ENCODE results near the gene KCNMA1. TPM values are rescaled to one million over a fixed set of nuclear protein-coding genes. Genes with fewer than 3 reads are reported as not detected.
A peak's percentile ranks its signal among the peaks of the same experiment; 100 is the strongest.

KCNMA1 gene
- total RNA-seq, 1 donor: 77.8 TPM

DNA sequence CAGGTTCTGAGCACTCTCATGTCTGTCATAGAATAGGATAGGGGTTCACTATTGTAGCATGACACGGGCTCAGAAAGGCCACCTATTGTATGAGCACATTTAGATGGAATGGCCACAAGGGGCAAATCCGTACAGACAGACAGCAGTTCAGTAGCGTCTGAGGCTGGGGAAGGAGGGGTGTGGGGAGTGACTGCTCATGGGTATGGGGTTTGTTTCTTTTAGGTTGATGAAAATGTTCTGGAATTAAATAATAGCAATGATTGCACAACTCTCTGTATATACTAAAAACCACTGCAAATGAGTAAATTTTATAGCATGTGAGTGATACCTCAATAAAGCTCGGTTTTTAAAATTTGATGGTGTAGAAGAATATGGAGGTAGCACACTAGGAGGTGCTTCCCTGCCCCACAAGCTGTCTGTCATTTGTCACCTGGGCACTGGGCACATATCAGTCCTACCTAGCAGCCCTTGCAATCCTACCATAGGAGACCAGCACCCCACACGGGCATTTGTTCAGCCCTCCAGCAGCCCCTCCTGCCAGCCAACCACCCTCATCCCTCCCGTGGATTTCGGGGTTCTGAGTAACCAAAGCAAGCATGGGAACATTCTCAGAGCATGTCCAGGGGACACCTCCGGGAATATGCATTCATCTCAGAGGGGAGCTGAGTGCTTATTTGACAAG, 35.2 kb downstream of the KCNMA1 start:
- TF ChIP-seq, protein P1, sequence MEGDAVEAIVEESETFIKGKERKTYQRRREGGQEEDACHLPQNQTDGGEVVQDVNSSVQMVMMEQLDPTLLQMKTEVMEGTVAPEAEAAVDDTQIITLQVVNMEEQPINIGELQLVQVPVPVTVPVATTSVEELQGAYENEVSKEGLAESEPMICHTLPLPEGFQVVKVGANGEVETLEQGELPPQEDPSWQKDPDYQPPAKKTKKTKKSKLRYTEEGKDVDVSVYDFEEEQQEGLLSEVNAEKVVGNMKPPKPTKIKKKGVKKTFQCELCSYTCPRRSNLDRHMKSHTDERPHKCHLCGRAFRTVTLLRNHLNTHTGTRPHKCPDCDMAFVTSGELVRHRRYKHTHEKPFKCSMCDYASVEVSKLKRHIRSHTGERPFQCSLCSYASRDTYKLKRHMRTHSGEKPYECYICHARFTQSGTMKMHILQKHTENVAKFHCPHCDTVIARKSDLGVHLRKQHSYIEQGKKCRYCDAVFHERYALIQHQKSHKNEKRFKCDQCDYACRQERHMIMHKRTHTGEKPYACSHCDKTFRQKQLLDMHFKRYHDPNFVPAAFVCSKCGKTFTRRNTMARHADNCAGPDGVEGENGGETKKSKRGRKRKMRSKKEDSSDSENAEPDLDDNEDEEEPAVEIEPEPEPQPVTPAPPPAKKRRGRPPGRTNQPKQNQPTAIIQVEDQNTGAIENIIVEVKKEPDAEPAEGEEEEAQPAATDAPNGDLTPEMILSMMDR (IDR thresholded peaks at IDR 0.05; ENCODE audit: extremely low read depth, low read depth, low read length): peak; percentile 44
- Histone ChIP-seq H3K9me3 (ENCODE audit: low read depth, low read length) (no peaks in the 10 kb centered on the region), H3K4me2 (ENCODE audit: insufficient read depth, low read length) (peak overlapping the region; percentile 61), H3K79me2 (ENCODE audit: insufficient read depth, low read length) (peaks cover 82% of the 10 kb centered on the region), H3K27ac (ENCODE audit: low read depth, low read length) (peak overlapping the region; percentile 48), H3K36me3 (ENCODE audit: insufficient read depth, low read length) (no peaks in the 10 kb centered on the region), H4K20me1 (ENCODE audit: insufficient read depth, low read length) (peaks cover 3% of the 10 kb centered on the region), H2AFZ (ENCODE audit: low read length) (peak overlapping the region; percentile 52), H3K27me3 (ENCODE audit: insufficient read depth, low read length) (no peaks in the 10 kb centered on the region), H3K4me3 (ENCODE audit: insufficient read depth, low read length) (peak overlapping the region; percentile 35), H3K4me1 (ENCODE audit: insufficient read depth, low read length) (peaks cover 24% of the 10 kb centered on the region)
- peak; percentile 73 for DNase-seq (ENCODE audit: insufficient read length, low spot score, missing footprints)

DNA sequence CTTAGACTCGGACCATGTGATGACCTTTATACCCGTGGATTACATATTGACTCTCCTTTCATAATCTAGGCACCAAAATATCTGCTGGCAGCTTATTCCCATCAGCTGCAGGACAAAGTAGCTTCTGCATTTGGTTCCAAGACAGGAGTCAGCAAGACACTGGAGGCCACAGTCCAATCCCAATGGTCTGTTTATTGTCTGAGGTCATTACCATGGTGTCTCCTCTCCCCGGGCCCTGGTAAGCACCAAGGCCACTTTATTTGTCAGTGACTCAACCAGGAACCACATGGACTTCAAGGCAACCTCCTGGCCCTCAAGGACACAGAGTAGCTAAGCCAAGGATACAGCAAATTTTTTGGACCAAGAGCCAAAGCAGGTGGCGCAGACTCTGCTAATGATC, 36.1 kb downstream of the KCNMA1 start:
- H3K4me2 ChIP-seq (ENCODE audit: insufficient read depth, low read length): no peak overlapping the region
- no peaks in the 10 kb centered on the region for H3K9me3 ChIP-seq (ENCODE audit: low read depth, low read length)
- no peak overlapping the region for H3K4me3 ChIP-seq (ENCODE audit: insufficient read depth, low read length)
- DNase-seq (ENCODE audit: insufficient read length, low spot score, missing footprints): peak; percentile 82
- no peaks in the 10 kb centered on the region for H3K36me3 ChIP-seq (ENCODE audit: insufficient read depth, low read length)
- H2AFZ ChIP-seq (ENCODE audit: low read length): no peak overlapping the region
- no peak overlapping the region for H3K27ac ChIP-seq (ENCODE audit: low read depth, low read length)
- H4K20me1 ChIP-seq (ENCODE audit: insufficient read depth, low read length): peaks cover 3% of the 10 kb centered on the region
- H3K79me2 ChIP-seq (ENCODE audit: insufficient read depth, low read length): peaks cover 79% of the 10 kb centered on the region
- no peaks in the 10 kb centered on the region for H3K27me3 ChIP-seq (ENCODE audit: insufficient read depth, low read length)
- TF ChIP-seq, protein P1 (IDR thresholded peaks at IDR 0.05; ENCODE audit: extremely low read depth, low read depth, low read length): no peak
- H3K4me1 ChIP-seq (ENCODE audit: insufficient read depth, low read length): peaks cover 24% of the 10 kb centered on the region

DNA sequence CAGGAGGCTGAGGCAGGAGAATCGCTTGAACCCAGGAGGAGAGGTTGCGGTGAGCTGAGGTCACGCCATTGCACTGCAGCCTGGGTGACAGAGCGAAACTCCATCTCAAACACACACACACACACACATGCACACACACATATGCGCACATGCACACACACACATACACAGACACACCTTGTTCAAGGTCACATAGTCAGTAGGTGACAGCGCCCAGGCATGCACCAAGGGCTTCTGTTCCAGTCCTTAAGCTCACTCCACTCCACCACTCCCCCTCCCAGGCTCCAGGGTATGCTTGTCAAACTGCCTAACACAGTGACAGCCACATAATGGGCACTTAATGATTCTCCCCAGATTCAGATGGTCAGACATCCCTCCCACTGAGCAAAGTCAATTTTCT, 37.0 kb downstream of the KCNMA1 start:
- no peak overlapping the region for H2AFZ ChIP-seq (ENCODE audit: low read length)
- DNase-seq (ENCODE audit: insufficient read length, low spot score, missing footprints): no peak
- H3K4me3 ChIP-seq (ENCODE audit: insufficient read depth, low read length): no peak overlapping the region
- no peak overlapping the region for H3K4me2 ChIP-seq (ENCODE audit: insufficient read depth, low read length)
- no peaks in the 10 kb centered on the region for H3K9me3 ChIP-seq (ENCODE audit: low read depth, low read length)
- H3K27me3 ChIP-seq (ENCODE audit: insufficient read depth, low read length): no peaks in the 10 kb centered on the region
- TF ChIP-seq, protein P1 (IDR thresholded peaks at IDR 0.05; ENCODE audit: extremely low read depth, low read depth, low read length): no peak
- no peak overlapping the region for H3K27ac ChIP-seq (ENCODE audit: low read depth, low read length)
- H3K79me2 ChIP-seq (ENCODE audit: insufficient read depth, low read length): peaks cover 79% of the 10 kb centered on the region
- peaks cover 24% of the 10 kb centered on the region for H3K4me1 ChIP-seq (ENCODE audit: insufficient read depth, low read length)
- peaks cover 3% of the 10 kb centered on the region for H4K20me1 ChIP-seq (ENCODE audit: insufficient read depth, low read length)
- H3K36me3 ChIP-seq (ENCODE audit: insufficient read depth, low read length): no peaks in the 10 kb centered on the region

DNA sequence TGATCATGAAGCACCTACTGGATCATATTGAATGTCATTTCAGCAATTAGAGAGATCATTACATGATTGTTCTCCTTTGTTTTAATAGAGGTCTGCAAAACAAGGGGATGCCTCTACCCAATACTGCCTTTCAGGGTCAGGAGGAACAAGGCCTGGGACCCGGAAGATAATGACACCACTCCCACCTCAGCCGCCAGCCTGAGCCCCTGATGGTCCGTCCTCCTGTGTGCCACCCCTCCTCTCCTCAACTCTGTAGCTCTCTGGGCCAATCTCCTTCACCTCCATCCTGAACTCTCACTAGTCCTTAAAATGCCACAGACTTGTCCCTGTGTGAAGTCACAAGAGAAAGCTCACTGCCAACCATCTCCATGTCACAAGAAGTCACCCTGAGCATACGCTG, 38.0 kb downstream of the KCNMA1 start:
- Histone ChIP-seq H3K4me3 (ENCODE audit: insufficient read depth, low read length) (no peak overlapping the region), H3K79me2 (ENCODE audit: insufficient read depth, low read length) (peaks cover 71% of the 10 kb centered on the region), H2AFZ (ENCODE audit: low read length) (no peak overlapping the region), H4K20me1 (ENCODE audit: insufficient read depth, low read length) (peaks cover 3% of the 10 kb centered on the region), H3K27ac (ENCODE audit: low read depth, low read length) (no peak overlapping the region), H3K4me1 (ENCODE audit: insufficient read depth, low read length) (peaks cover 24% of the 10 kb centered on the region), H3K9me3 (ENCODE audit: low read depth, low read length) (no peaks in the 10 kb centered on the region), H3K36me3 (ENCODE audit: insufficient read depth, low read length) (no peaks in the 10 kb centered on the region), H3K4me2 (ENCODE audit: insufficient read depth, low read length) (no peak overlapping the region), H3K27me3 (ENCODE audit: insufficient read depth, low read length) (no peaks in the 10 kb centered on the region)
- DNase-seq (ENCODE audit: insufficient read length, low spot score, missing footprints): no peak
- TF ChIP-seq, protein P1 (IDR thresholded peaks at IDR 0.05; ENCODE audit: extremely low read depth, low read depth, low read length): no peak

Measured in osteoblast (primary cell).